Fibroblast of lung (primary cell): ENCODE data around the gene ISYNA1.

Experiments used
- EZH2 ChIP-seq: IDR thresholded peaks from 2 replicates; pipeline ENCODE4 v1.5.1; 2012; ENCODE audit warnings: low read length, control low read depth, mild to moderate bottlenecking; ENCODE audit errors: missing control alignments
- TF ChIP-seq, protein P1 (sequence below), 2 donors: IDR thresholded peaks in 1 of 2; conservative IDR thresholded peaks in 1 of 2; 1 replicate in 1 of 2; 2 replicates in 1 of 2; pipeline ENCODE4 v1.5.1; 2011 to 2012; ENCODE audit warnings: low read length in 2 of 2, control low read depth in 1 of 2, inconsistent platforms in 1 of 2, low read depth in 1 of 2, mild to moderate bottlenecking in 1 of 2

DNA sequence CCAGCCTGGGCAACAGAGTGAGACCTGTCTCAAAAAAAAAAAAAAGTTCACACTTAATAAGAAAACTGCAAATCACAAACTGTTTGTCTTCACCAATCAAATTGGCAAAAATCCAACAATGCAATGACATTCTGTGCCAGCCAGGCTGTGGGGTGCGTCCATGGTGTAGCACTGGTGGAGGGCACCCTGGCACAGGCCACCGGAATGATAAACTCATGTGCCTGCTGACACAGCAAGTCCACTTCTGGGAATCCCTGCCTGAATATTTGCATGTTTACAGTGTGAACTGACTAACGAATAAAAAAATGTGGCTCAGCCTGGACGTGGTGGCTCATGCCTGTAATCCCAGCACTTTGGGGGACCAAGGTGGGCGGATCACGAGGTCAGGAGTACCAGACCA is 38.9 kb downstream of the ISYNA1 start:
- TF ChIP-seq, protein P1, sequence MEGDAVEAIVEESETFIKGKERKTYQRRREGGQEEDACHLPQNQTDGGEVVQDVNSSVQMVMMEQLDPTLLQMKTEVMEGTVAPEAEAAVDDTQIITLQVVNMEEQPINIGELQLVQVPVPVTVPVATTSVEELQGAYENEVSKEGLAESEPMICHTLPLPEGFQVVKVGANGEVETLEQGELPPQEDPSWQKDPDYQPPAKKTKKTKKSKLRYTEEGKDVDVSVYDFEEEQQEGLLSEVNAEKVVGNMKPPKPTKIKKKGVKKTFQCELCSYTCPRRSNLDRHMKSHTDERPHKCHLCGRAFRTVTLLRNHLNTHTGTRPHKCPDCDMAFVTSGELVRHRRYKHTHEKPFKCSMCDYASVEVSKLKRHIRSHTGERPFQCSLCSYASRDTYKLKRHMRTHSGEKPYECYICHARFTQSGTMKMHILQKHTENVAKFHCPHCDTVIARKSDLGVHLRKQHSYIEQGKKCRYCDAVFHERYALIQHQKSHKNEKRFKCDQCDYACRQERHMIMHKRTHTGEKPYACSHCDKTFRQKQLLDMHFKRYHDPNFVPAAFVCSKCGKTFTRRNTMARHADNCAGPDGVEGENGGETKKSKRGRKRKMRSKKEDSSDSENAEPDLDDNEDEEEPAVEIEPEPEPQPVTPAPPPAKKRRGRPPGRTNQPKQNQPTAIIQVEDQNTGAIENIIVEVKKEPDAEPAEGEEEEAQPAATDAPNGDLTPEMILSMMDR (conservative IDR thresholded peaks at IDR 0.05 in 1 of 2, IDR thresholded peaks at IDR 0.05 in 1 of 2; ENCODE audit: low read depth in 1 of 2, low read length in 2 of 2) = no peak
- no peak for TF ChIP-seq EZH2
